Measurements from ENCODE around the gene ACAP2.

- TF ChIP-seq CTCF (IDR thresholded peaks at IDR 0.05; ENCODE audit: insufficient read depth, low read depth, low read length) (no peak), EZH2 (IDR thresholded peaks at IDR 0.05; ENCODE audit: insufficient read depth, low read length) (no peak)
These were observed 17.4 kb upstream of the ACAP2 start for GRCh38 chr3:195460091-195460713.
